HG03342 (cell line): ENCODE data around the gene ARL13A.
A peak's percentile ranks its signal among the peaks of the same experiment; 100 is the strongest.
"Not testable (repeated sequence)": the region's sequence is repeated elsewhere in the genome, so short reads cannot be mapped to it uniquely, and the experiment has no call there.

ENCODE experiments used
- ATAC-seq: cut with Tn5 transposase; IDR thresholded peaks from one replicate; pipeline ENCODE4 v1.9.1; 2021; ENCODE audit warnings: mild to moderate bottlenecking, moderate library complexity; ENCODE audit not compliant: unreplicated experiment

ARL13A gene

GRCh38 chrX:100984818-100985217 is 15.3 kb downstream of the ARL13A start:
- no peak for ATAC-seq

GRCh38 chrX:100990139-100990538 is 20.6 kb downstream of the ARL13A start:
- no peak for ATAC-seq

GRCh38 chrX:100994352-100995281 is 25.1 kb downstream of the ARL13A start:
- peak; percentile 91 for ATAC-seq

DNA sequence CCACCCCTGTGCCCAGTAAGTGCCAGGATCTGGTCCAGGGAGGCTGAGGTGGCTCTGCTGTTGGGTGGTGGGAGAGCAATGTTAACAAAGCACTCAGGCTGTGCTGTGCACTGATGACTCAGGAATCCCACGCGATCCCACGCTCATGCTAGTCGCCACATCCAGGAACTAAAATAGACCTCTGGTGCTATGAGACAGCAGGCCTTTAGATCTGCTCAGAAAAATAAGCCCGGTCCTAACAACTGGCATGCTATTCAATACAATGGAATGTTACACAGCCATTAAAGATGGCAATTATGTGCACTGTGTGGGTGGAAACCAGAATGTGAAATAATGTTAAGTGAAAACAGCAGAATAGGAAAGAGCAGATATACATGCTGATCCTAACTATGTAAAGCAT is 26.0 kb downstream of the ARL13A start:
- ATAC-seq = no peak

GRCh38 chrX:100999451-100999850 is 29.9 kb downstream of the ARL13A start:
- ATAC-seq = no peak

DNA sequence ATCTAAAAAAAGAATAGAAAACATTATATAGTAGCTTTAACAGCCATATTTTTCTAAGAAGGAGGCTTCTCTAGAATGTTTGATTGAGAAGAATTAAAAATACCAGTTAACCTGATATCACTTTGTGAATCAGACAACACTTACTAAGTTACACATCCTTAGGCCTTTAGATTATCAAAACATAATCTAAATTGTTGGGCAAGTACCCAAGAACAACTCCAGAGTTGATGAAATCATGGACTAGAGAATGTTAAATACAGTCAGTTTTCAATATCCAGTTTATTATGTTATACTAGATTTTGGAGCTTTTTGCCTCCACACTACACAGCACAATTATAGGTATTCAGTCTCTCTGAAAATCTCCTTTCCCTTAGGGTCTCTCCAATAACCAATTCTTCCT is 39.6 kb downstream of the ARL13A start:
- no peak for ATAC-seq

GRCh38 chrX:101012031-101012430 is 42.5 kb downstream of the ARL13A start:
- ATAC-seq = not testable (repeated sequence)

- no peak for ATAC-seq
Observed at GRCh38 chrX:101022020-101022419, 52.5 kb downstream of the ARL13A start.

GRCh38 chrX:101025126-101025525 is 55.6 kb downstream of the ARL13A start:
- ATAC-seq = no peak

DNA sequence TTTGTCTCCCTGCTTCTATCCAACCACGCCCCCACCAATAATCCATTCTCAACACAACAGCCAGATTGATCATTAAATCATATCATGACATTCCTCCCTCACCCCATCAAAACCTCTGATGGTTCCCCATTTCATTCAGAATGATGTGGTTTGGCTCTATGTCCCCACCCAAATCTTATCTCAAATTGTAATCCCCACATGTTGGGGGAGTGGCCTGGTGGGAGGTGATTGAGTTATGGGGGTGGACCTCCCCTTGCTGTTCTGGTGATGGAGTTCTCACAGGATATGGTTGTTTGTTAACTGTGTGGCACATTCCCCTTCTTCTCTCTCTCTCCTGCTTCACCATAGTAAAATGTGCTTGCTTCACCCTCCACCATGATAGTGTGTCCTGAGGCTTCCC is 59.1 kb downstream of the ARL13A start:
- no peak for ATAC-seq

GRCh38 chrX:101029665-101030064 is 60.2 kb downstream of the ARL13A start:
- ATAC-seq = no peak

GRCh38 chrX:101037231-101037630 is 67.7 kb downstream of the ARL13A start:
- ATAC-seq = no peak

DNA sequence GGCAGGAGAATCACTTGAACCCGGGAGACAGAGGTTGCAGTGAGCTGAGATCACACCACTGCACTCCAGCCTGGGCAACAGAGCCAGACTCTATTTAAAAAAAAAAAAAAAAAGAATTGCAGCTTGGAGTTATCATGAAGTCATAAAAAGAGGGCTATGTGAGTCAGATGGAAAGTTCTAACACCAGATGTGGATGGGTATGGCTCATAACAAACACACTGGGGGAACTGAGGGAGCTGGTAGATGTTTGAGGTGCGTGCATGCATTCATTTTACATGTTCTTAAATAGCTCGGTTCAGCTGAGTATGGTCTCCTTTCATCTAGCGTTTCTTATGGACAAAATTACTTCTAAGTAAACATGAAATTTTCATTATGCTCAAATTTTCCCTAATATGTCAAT is 70.7 kb downstream of the ARL13A start:
- ATAC-seq = no peak
